IPS DF 4.7 (cell line): ENCODE measurements around the gene THAP4.

ENCODE experiments used
- DNase-seq: peaks from one replicate; pipeline ENCODE4 v3.0.0-alpha.2; 2013; ENCODE audit warnings: low spot score; ENCODE audit errors: extremely low read depth

The THAP4 gene

GRCh38 chr2:241550616-241551580 lies 86.1 kb downstream of the THAP4 start:
- DNase-seq = no peak

- no peak for DNase-seq
Measured at GRCh38 chr2:241548451-241548835, 88.5 kb downstream of the THAP4 start.

- DNase-seq = no peak
Measured at GRCh38 chr2:241547781-241548450, 89.0 kb downstream of the THAP4 start.

GRCh38 chr2:241546771-241547498 lies 90.0 kb downstream of the THAP4 start:
- DNase-seq = no peak

- no peak for DNase-seq
Measured at GRCh38 chr2:241545523-241546473, 91.2 kb downstream of the THAP4 start.

DNA sequence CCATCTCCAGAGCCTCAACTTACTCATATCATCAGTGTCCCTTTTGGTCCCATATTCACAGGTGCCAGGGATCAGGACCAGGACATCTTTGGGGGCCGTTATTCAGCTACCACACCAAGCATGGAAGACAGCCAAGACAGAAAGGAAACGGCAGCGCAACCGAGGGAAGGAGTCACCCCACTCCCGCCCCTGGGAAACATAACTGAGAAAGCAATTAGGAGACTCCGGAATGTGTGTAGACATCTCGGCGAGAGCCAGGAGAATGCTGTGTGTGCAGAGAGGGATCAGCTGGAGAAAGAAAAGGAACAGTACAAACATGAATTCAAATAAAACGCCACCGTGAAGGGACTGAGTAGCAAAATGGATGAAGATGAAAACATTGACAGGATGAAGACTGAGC lies 91.9 kb downstream of the THAP4 start:
- DNase-seq = no peak

GRCh38 chr2:241542278-241542605 lies 94.7 kb downstream of the THAP4 start:
- DNase-seq = no peak

GRCh38 chr2:241541564-241542277 lies 95.2 kb downstream of the THAP4 start:
- no peak for DNase-seq

GRCh38 chr2:241540771-241541561 lies 96.0 kb downstream of the THAP4 start:
- no peak for DNase-seq

GRCh38 chr2:241540401-241540770 lies 96.6 kb downstream of the THAP4 start:
- DNase-seq = no peak

DNA sequence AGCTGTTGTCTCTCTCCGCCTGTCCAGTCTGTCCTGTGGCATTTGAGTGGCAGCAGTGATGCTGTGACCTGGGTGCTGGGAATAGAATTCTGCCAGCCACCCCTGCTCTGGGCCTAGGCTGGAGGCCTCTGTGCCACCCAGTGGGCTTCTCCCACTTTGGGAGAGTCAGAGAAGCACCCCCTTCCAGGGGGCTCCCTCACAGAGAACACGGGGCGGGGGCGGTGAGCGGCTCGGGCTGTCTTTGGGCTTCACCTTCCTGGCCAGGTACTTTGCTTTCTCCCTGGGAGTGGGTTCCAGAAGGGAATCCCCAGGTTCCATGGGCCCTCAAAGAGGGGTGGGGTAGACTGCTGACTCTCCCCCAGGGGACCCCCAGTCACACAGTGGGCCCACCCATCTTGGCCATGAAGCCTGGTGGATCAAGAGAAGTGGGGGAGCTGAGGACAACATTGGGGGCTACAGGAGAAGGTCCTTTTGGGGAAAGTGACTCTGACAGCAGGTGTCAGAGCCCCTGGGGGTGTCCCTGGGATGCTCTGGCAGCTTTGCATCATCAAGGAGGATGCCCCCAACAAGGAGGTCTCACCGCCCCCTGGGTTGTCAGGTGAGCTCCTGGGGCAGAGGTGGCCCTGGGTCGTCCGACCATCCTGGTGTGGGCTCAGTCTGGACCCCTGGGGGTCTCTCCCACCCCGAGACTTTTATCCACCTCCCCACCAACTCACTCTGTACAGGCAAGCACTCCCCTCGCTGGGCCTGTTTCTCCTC lies 97.2 kb downstream of the THAP4 start:
- DNase-seq = no peak

DNA sequence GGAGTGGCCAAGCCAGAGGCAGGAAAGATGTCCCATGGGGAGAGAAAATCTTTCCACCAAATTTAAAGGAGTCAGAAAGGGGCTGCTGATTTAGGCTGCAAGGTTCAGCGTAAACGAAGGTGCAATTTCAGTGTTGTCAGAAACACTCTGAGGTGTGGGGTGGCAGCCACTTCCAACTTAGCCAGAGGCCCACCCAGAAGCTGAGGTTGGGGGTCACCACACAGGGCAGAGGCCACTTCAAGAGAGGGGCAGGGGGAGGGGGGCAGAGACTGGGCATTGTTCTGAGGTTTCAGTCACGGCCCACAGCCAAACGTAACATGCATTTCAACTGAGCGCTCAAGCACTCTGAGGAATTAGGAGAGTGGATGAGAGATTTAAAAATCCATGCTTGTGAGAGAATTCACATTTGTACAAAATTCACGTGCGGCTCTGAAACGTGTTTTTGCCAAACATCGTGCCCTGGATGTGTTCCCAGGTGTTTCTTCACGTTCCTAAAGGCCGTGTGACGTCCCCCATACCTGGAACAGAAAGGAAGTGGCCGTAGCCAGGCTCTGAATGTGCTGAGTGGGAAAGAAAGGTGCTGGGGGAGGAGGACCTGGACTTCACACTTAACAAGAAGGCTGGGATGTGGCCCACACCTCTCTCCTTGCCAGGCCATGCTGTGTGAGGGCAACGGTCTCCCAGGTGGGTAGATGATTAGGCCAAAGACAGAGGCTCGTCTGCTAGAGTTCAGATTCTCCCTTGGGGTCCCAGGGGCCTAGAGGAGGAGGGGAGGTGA lies 97.9 kb downstream of the THAP4 start:
- no peak for DNase-seq

DNA sequence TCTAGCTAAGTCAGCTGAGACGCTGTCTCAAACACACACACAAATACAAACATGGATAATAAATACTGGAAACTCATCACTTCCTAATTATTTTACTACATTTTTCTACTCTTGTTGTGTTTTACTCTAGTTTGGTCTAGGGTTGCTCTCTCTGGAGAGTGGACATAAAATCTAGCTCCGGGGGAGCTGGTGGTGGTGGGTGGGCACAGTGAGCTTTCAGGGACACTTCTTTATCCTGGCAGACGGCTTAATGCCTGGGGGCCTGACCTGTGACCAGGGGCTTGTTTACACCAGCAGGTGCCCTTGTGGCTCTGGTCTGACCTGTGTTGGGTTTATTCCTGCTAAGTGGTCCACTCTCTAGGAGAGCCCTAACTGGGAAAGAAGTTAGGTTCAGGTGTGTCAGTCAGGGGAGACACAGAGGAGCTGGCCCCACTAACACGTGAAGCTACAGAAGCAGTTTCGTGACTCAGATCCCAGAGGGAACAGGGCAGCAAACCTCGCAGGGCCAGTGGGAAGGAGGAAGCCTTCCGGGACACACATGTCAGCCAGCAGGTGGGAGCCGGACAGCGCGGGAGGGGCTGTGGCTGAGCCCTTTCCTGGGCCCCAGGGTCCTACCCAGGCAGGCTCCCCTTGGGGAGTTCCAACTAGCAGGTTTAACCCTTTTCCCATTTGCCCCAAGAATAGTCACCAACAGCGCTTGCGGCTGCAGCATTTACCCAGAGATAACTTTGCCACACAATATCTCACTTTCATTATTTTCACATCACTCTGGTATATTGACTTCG lies 100.9 kb downstream of the THAP4 start:
- DNase-seq = no peak

GRCh38 chr2:241534701-241535375 lies 102.1 kb downstream of the THAP4 start:
- DNase-seq = no peak
